ENCODE measurements around the gene KDM4D.
"Not testable (repeated sequence)": the region's sequence is repeated elsewhere in the genome, so short reads cannot be mapped to it uniquely, and the experiment has no call there.

The KDM4D gene

GRCh38 chr11:94959179-94959578 is 14.3 kb upstream of the KDM4D start:
- DNase-seq = no peak

GRCh38 chr11:94960488-94960887 is 13.0 kb upstream of the KDM4D start:
- no peak for DNase-seq

GRCh38 chr11:94961255-94961654 is 12.3 kb upstream of the KDM4D start:
- DNase-seq = no peak

GRCh38 chr11:94964934-94965333 is 8.6 kb upstream of the KDM4D start:
- no peak for DNase-seq

- DNase-seq = peak in 1 of 2 experiments; percentile 16
Observed at GRCh38 chr11:94968334-94968958, 5.1 kb upstream of the KDM4D start.

GRCh38 chr11:94972700-94973098 is 810 bp upstream of the KDM4D start:
- DNase-seq = no peak

GRCh38 chr11:94974178-94974577 is 669 bp downstream of the KDM4D start:
- no peak for DNase-seq

GRCh38 chr11:94975599-94975998 is 2.1 kb downstream of the KDM4D start:
- DNase-seq = no peak

- DNase-seq = no peak
Observed at GRCh38 chr11:94987378-94987777, 13.9 kb downstream of the KDM4D start.

GRCh38 chr11:94988748-94989147 is 15.2 kb downstream of the KDM4D start:
- DNase-seq = no peak

- DNase-seq = no peak
Observed at GRCh38 chr11:94993400-94993943, 20.0 kb downstream of the KDM4D start.

- DNase-seq = peak in 1 of 2 experiments; percentile 11
Observed at GRCh38 chr11:94997437-94997836, 23.9 kb downstream of the KDM4D start.

- DNase-seq = no peak
Observed at GRCh38 chr11:94998285-94998684, 24.8 kb downstream of the KDM4D start.

- no peak for DNase-seq
Observed at GRCh38 chr11:95003716-95004115, 30.2 kb downstream of the KDM4D start.

- DNase-seq = no peak
Observed at GRCh38 chr11:95005642-95006041, 32.1 kb downstream of the KDM4D start.

- no peak for DNase-seq
Observed at GRCh38 chr11:95011376-95011775, 37.9 kb downstream of the KDM4D start.

- DNase-seq = no peak
Observed at GRCh38 chr11:95014184-95014821, 40.8 kb downstream of the KDM4D start.

- DNase-seq = no peak
Observed at GRCh38 chr11:95016139-95016538, 42.6 kb downstream of the KDM4D start.

GRCh38 chr11:95021468-95021867 is 48.0 kb downstream of the KDM4D start:
- not testable (repeated sequence) for DNase-seq

GRCh38 chr11:95024958-95025357 is 51.4 kb downstream of the KDM4D start, which contains the start of gene KDM4E:
Gene KDM4E, plus strand, starts transcription at chr11:95025258. Its CDS starts 300 bp downstream, at chr11:95025558.
- DNase-seq = no peak

GRCh38 chr11:95025594-95025993 is 52.1 kb downstream of the KDM4D start:
- not testable (repeated sequence) for DNase-seq

- DNase-seq = no peak
Observed at GRCh38 chr11:95028357-95028756, 54.8 kb downstream of the KDM4D start.

GRCh38 chr11:95033051-95033450 is 59.5 kb downstream of the KDM4D start:
- DNase-seq = no peak

- DNase-seq = no peak
Observed at GRCh38 chr11:95035316-95035715, 61.8 kb downstream of the KDM4D start.

Data from NCI-H526 (cell line).